Astrocyte (in vitro differentiated cells and primary cell): ENCODE measurements around the gene IPO4. TPM values are rescaled to one million over a fixed set of nuclear protein-coding genes. Genes with fewer than 3 reads are reported as not detected.

Experiments used
- DNase-seq: peaks from one replicate; pipeline ENCODE4 v3.0.0-alpha.2; 2010; ENCODE audit warnings: low read depth
- FAIRE-seq: peaks from 2 replicates; lab custom pipeline; 2011; peaks lifted over from hg19 to GRCh38; lab: Jason Lieb, UNC
- H2AFZ ChIP-seq: 2 replicates; pipeline ENCODE4 v1.6.0; 2012; ENCODE audit warnings: low read depth, low read length, inconsistent platforms
- H3K27ac ChIP-seq: 2 replicates; pipeline ENCODE4 v1.5.1; 2011; ENCODE audit warnings: low read depth, low read length, inconsistent platforms
- H3K27me3 ChIP-seq: 2 replicates; pipeline ENCODE4 v1.6.0; 2011; ENCODE audit warnings: low read length, inconsistent platforms; ENCODE audit not compliant: insufficient read depth
- H3K36me3 ChIP-seq: 2 replicates; pipeline ENCODE4 v1.5.1; 2011; ENCODE audit warnings: low read length, inconsistent platforms; ENCODE audit not compliant: insufficient read depth
- H3K4me1 ChIP-seq: 2 replicates; pipeline ENCODE4 v1.5.1; 2011; ENCODE audit warnings: low read length, inconsistent platforms; ENCODE audit not compliant: insufficient read depth
- H3K4me2 ChIP-seq: 2 replicates; pipeline ENCODE4 v1.6.0; 2012; ENCODE audit warnings: low read length, inconsistent platforms
- H3K4me3 ChIP-seq: 2 replicates; pipeline ENCODE4 v1.5.1; 2011; ENCODE audit warnings: low read depth, mild to moderate bottlenecking, low read length, inconsistent platforms; ENCODE audit not compliant: insufficient read depth
- H3K79me2 ChIP-seq: 2 replicates; pipeline ENCODE4 v1.6.0; 2012; ENCODE audit warnings: mild to moderate bottlenecking, low read length, inconsistent platforms; ENCODE audit not compliant: insufficient read depth
- H3K9ac ChIP-seq: 2 replicates; pipeline ENCODE4 v1.6.0; 2012; ENCODE audit warnings: mild to moderate bottlenecking, low read length, inconsistent platforms
- H3K9me3 ChIP-seq: 2 replicates; pipeline ENCODE4 v1.5.1; 2012; ENCODE audit warnings: low read depth, mild to moderate bottlenecking, low read length, inconsistent platforms; ENCODE audit not compliant: insufficient read depth
- H4K20me1 ChIP-seq: 2 replicates; pipeline ENCODE4 v1.6.0; 2012; ENCODE audit warnings: low read length, inconsistent platforms; ENCODE audit not compliant: insufficient read depth
- H3K27ac Mint-ChIP-seq: one replicate; pipeline ENCODE4 v1.8.0; 2021; ENCODE audit warnings: mild to moderate bottlenecking, mixed read lengths; ENCODE audit not compliant: unreplicated experiment
- H3K27me3 Mint-ChIP-seq: one replicate; pipeline ENCODE4 v1.8.0; 2021; ENCODE audit warnings: low read depth, mixed read lengths; ENCODE audit not compliant: unreplicated experiment
- H3K36me3 Mint-ChIP-seq: one replicate; pipeline ENCODE4 v1.8.0; 2021; ENCODE audit warnings: low read depth, mixed read lengths; ENCODE audit not compliant: unreplicated experiment
- H3K4me1 Mint-ChIP-seq: one replicate; pipeline ENCODE4 v1.8.0; 2021; ENCODE audit warnings: low read depth, mixed read lengths; ENCODE audit not compliant: unreplicated experiment
- H3K4me3 Mint-ChIP-seq: one replicate; pipeline ENCODE4 v1.8.0; 2021; ENCODE audit warnings: mild to moderate bottlenecking, moderate library complexity, mixed read lengths; ENCODE audit not compliant: unreplicated experiment
- H3K9me3 Mint-ChIP-seq: one replicate; pipeline ENCODE4 v1.8.0; 2021; ENCODE audit warnings: mild to moderate bottlenecking, mixed read lengths; ENCODE audit not compliant: unreplicated experiment
- EZH2 ChIP-seq: IDR thresholded peaks from 2 replicates; pipeline ENCODE4 v1.6.1; 2012; ENCODE audit warnings: mild to moderate bottlenecking, low read length, inconsistent platforms; ENCODE audit not compliant: insufficient read depth
- total RNA-seq: library from RNA; stranded (reverse); gene quantifications from 2 replicates; pipeline ENCODE4 v1.2.1, GENCODE V29; 2021
- TF ChIP-seq, protein P1 (sequence below): IDR thresholded peaks from 2 replicates; pipeline ENCODE4 v1.5.1; 2011; ENCODE audit warnings: low read depth, mild to moderate bottlenecking, inconsistent platforms, low read length, moderate library complexity; ENCODE audit not compliant: insufficient read depth

The IPO4 gene
- total RNA-seq, 1 donor from 2014 or later = 46.1 TPM

DNA sequence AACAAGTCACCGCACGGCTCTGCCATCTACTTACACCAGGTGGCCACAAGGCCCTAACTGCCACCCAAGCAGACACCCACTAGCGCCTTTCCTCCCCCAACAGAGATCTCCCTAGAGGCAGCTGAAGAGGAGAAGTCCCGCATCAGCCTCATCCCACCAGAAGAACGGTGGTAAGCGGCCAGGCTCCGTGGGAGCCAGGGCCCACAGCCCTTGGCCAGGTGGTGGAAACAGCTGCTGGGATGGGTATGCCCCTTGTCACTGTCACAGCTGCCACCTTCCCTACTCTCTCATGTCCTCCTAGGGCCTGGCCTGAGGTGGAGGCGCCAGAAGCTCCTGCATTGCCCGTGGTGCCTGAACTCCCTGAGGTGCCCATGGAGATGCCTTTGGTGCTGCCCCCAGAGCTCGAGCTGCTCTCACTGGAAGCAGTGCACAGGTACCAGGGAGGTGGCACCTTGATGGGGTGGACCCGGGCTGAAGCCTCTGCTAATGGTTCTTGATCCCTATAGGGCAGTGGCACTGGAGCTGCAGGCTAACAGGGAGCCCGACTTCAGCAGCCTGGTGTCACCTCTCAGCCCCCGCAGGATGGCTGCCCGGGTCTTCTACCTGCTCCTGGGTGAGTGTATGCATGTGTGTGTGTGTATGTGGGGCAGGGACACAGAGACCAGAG lies 9.2 kb downstream of the IPO4 start:
- Mint-ChIP-seq H3K27ac (peak overlapping the region; percentile 75), H3K27me3 (no peaks in the 10 kb centered on the region)
- no peak for FAIRE-seq

DNA sequence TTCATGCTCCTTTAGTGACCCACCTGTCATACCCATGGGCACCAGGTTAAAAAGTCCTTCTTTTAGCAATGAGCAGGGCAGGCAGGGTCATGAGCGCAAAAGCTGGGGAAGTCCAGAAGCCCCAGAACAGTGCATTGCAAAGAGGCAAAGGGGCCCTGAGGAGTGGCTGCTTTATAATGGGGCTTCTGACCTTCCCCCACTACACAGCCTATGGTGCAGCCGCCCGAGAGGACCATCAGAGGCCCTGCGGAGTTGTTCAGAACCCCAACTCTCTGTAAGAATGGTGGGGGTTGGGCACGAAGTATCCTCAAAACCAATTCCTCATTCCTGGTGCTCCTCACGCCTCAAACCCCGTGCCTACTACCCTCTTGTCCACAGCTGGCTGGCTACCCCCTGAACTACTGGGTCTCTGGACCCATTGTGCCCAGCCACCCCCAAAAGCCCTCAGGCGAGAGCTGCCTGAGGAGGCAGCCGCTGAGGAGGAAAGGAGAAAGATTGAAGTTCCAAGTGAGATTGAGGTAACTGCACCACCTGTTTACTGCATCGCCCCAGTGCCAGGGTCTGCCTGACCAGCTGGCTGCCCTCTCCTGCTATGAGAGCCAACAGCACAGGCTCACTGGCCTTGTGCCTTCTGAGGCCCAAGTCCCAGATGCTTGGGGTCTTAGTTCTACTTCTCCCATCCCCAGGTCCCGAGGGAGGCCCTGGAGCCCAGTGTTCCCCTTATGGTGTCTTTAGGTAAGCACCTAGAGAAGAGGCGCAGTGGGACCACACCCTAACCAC lies 10.0 kb downstream of the IPO4 start:
- Mint-ChIP-seq H3K9me3 (no peaks in the 10 kb centered on the region), H3K4me1 (peaks cover 7% of the 10 kb centered on the region), H3K27me3 (no peaks in the 10 kb centered on the region), H3K4me3 (no peak overlapping the region), H3K36me3 (peaks cover 20% of the 10 kb centered on the region), H3K27ac (peak overlapping the region; percentile 34)
- no peak for TF ChIP-seq EZH2
- TF ChIP-seq, protein P1, sequence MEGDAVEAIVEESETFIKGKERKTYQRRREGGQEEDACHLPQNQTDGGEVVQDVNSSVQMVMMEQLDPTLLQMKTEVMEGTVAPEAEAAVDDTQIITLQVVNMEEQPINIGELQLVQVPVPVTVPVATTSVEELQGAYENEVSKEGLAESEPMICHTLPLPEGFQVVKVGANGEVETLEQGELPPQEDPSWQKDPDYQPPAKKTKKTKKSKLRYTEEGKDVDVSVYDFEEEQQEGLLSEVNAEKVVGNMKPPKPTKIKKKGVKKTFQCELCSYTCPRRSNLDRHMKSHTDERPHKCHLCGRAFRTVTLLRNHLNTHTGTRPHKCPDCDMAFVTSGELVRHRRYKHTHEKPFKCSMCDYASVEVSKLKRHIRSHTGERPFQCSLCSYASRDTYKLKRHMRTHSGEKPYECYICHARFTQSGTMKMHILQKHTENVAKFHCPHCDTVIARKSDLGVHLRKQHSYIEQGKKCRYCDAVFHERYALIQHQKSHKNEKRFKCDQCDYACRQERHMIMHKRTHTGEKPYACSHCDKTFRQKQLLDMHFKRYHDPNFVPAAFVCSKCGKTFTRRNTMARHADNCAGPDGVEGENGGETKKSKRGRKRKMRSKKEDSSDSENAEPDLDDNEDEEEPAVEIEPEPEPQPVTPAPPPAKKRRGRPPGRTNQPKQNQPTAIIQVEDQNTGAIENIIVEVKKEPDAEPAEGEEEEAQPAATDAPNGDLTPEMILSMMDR = no peak
- Histone ChIP-seq H3K27me3 (no peaks in the 10 kb centered on the region), H4K20me1 (peaks cover 35% of the 10 kb centered on the region), H3K79me2 (no peaks in the 10 kb centered on the region), H3K4me3 (no peak overlapping the region), H3K9ac (no peak overlapping the region), H3K4me2 (no peak overlapping the region), H3K36me3 (peaks cover 21% of the 10 kb centered on the region), H3K9me3 (no peaks in the 10 kb centered on the region), H3K4me1 (peaks cover 5% of the 10 kb centered on the region), H3K27ac (no peak overlapping the region), H2AFZ (no peak overlapping the region)
- DNase-seq = no peak
- no peak for FAIRE-seq

More for the DNA sequence above, 9.2 kb downstream of the IPO4 start:
- Mint-ChIP-seq H3K4me1 (peaks cover 7% of the 10 kb centered on the region), H3K36me3 (peaks cover 20% of the 10 kb centered on the region), H3K4me3 (no peak overlapping the region), H3K9me3 (no peaks in the 10 kb centered on the region)
- peaks cover 5% of the 10 kb centered on the region for H3K4me1 ChIP-seq
- no peaks in the 10 kb centered on the region for H3K9me3 ChIP-seq
- DNase-seq = no peak
- no peaks in the 10 kb centered on the region for H3K27me3 ChIP-seq
- no peaks in the 10 kb centered on the region for H3K79me2 ChIP-seq
- peak overlapping the region; percentile 18 for H3K27ac ChIP-seq
- no peak overlapping the region for H3K4me2 ChIP-seq
- peak overlapping the region; percentile 8 for H3K9ac ChIP-seq
- H3K36me3 ChIP-seq = peaks cover 22% of the 10 kb centered on the region
- no peak overlapping the region for H2AFZ ChIP-seq
- TF ChIP-seq EZH2 = no peak
- TF ChIP-seq, protein P1 = no peak
- no peak overlapping the region for H3K4me3 ChIP-seq
- peaks cover 35% of the 10 kb centered on the region for H4K20me1 ChIP-seq
